ENCODE results near the gene DCLK1. TPM values are rescaled to one million over a fixed set of nuclear protein-coding genes. Genes with fewer than 3 reads are reported as not detected.

The DCLK1 gene
- total and polyA plus RNA-seq, 10 donors = 2.0 to 22.1 (median 11.7) TPM

DNA sequence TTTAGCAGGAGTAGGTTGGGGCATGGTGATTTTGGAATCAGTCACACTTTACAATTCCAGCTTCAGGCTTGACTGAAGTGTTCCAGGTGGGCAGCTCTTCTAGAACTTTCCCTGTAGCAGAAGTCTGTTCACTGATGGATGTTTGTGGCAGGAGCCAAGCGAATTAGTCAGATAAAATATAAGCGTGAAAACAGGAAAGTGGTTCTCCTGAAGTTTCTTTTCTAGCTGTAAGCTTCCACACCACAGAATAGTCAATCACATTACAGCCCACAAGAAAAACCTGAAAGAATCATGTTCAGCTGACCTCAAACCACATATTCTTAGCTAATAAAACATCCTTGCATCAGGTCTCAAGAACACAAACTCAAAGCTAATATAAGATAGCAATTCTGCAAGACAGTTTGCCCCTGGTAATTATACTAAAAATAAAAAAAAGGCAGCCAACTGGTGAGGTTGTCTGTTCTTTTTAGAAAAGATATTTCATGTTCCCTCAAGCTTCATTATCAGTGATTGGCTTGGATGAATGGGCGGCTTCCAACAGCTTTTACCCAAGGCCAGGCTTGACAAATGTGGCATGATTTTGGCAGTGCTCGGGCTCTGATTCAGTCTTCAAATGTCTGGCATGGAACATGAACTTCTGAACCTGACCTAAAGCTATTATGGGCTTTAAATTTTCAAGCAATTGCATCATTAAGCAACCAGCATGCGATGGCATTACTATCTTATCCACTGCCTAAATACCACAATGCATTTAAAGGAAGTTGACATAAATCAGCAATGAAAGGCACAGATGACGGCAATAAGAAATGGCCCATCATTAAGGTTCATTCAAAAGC lies 136.8 kb downstream of the DCLK1 start:
- Histone ChIP-seq H3K27ac (no peak overlapping the region), H3K27me3 (replicated peaks in 1 of 7) (no peaks in the 10 kb centered on the region), H3K4me1 (peaks cover 0 to 11% (median 0%) of the 10 kb centered on the region in 6 donors), H3K36me3 (no peaks in the 10 kb centered on the region), H3K4me3 (no peak overlapping the region), H3K9me3 (no peaks in the 10 kb centered on the region)
- WGBS, 5 donors = 42 to 66% (median 49%) methylated on average over 6 of the region's 6 CpGs
- intact Hi-C loops (cut with DNase I; ENCODE audit: low total_unique reads) = no loop called here
- TF ChIP-seq, protein P1, sequence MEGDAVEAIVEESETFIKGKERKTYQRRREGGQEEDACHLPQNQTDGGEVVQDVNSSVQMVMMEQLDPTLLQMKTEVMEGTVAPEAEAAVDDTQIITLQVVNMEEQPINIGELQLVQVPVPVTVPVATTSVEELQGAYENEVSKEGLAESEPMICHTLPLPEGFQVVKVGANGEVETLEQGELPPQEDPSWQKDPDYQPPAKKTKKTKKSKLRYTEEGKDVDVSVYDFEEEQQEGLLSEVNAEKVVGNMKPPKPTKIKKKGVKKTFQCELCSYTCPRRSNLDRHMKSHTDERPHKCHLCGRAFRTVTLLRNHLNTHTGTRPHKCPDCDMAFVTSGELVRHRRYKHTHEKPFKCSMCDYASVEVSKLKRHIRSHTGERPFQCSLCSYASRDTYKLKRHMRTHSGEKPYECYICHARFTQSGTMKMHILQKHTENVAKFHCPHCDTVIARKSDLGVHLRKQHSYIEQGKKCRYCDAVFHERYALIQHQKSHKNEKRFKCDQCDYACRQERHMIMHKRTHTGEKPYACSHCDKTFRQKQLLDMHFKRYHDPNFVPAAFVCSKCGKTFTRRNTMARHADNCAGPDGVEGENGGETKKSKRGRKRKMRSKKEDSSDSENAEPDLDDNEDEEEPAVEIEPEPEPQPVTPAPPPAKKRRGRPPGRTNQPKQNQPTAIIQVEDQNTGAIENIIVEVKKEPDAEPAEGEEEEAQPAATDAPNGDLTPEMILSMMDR (IDR thresholded peaks at IDR 0.05 in 8 of 11, conservative IDR thresholded peaks at IDR 0.05 in 3 of 11) = no peak
- TF ChIP-seq POLR2A (IDR thresholded peaks at IDR 0.05) = no peak
- TF ChIP-seq POLR2AphosphoS5 (IDR thresholded peaks at IDR 0.05) = no peak
- no peak for DNase-seq

DNA sequence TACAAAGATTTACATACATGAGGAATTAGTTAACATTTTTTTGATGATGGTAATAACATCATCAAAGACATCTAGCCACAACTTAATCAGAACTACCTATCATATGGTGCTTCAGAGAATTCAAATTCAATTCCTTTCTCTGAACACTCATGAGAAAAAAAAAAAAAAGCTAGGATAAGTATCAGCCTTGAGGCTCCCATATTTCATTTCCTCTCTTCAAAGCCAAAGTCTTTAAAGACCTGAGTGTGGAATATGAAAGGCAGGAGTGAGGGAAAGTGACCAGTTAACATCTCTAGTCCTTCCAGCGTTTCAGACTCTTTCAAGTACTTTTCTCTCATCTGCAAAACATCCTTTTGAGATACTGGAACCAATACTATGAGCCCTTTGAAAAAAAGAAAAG lies 137.5 kb downstream of the DCLK1 start:
- TF ChIP-seq POLR2AphosphoS5 (IDR thresholded peaks at IDR 0.05) (no peak), POLR2A (IDR thresholded peaks at IDR 0.05) (no peak)
- H3K4me1 ChIP-seq = peaks cover 0 to 11% (median 0%) of the 10 kb centered on the region in 6 donors
- H3K4me3 ChIP-seq = no peak overlapping the region
- H3K36me3 ChIP-seq = no peaks in the 10 kb centered on the region
- 25 to 66% (median 28%) methylated on average over 1 of the region's 1 CpG for WGBS, 5 donors
- no peaks in the 10 kb centered on the region for H3K9me3 ChIP-seq
- no peaks in the 10 kb centered on the region for H3K27me3 ChIP-seq (replicated peaks in 1 of 7)
- no peak for DNase-seq
- H3K27ac ChIP-seq = no peak overlapping the region
- intact Hi-C loops (cut with DNase I; ENCODE audit: low total_unique reads) = no loop called here

DNA sequence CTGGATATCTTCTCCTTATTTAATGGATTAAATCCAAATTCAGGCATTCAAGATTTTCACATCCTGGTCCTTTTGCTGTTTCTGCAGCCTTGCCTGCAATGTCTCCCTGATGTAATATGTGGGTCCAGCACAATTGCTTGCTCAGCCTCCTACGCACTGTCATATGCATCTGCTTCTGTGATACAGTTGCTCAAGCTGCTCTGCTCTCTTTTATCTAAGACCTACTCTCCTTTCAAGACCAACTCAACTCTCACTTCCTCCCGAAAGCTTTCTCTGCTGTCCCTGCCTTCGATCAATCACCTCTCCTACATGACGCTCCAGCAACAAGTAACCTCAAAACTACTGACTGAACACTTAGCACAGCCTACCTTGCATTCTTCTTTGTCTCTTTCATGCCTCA lies 138.2 kb downstream of the DCLK1 start:
- TF ChIP-seq POLR2A (IDR thresholded peaks at IDR 0.05) = no peak
- no peak for TF ChIP-seq POLR2AphosphoS5 (IDR thresholded peaks at IDR 0.05)
- TF ChIP-seq, protein P1 (IDR thresholded peaks at IDR 0.05 in 8 of 11, conservative IDR thresholded peaks at IDR 0.05 in 3 of 11) = no peak
- H3K36me3 ChIP-seq = no peaks in the 10 kb centered on the region
- intact Hi-C loops (cut with DNase I; ENCODE audit: low total_unique reads) = no loop called here
- peaks cover 0 to 11% (median 0%) of the 10 kb centered on the region in 6 donors for H3K4me1 ChIP-seq
- no peaks in the 10 kb centered on the region for H3K27me3 ChIP-seq (replicated peaks in 1 of 7)
- DNase-seq = no peak
- no peaks in the 10 kb centered on the region for H3K9me3 ChIP-seq
- H3K4me3 ChIP-seq = no peak overlapping the region
- WGBS, 5 donors = 83 to 90% (median 88%) methylated on average over 4 of the region's 4 CpGs
- no peak overlapping the region for H3K27ac ChIP-seq

DNA sequence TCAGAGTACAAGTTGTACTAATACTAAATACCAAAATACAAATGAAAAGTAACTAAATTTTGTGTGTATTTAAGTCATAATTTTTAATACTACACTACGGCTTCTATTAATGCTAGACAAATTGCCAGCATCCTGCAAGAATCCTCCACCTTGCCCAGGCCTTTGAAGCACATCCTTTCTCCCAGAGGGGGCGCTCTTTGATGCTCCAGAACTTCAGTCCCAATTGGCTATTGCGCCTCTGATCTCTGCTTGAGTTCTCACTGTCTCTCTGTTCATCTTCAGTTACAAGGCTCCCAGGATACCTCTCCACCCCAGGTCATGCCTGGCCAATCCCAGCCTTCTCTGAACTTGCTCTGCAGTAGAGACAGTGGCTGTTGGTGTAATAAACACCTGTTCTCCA lies 141.0 kb downstream of the DCLK1 start:
- intact Hi-C loops (cut with DNase I; ENCODE audit: low total_unique reads) = no loop called here
- WGBS, 5 donors = 81 to 95% (median 86%) methylated on average over 3 of the region's 3 CpGs
- TF ChIP-seq POLR2A (IDR thresholded peaks at IDR 0.05) = no peak
- no peak for TF ChIP-seq POLR2AphosphoS5 (IDR thresholded peaks at IDR 0.05)
- TF ChIP-seq, protein P1 (IDR thresholded peaks at IDR 0.05 in 8 of 11, conservative IDR thresholded peaks at IDR 0.05 in 3 of 11) = no peak
- Histone ChIP-seq H3K9me3 (no peaks in the 10 kb centered on the region), H3K27ac (no peak overlapping the region), H3K36me3 (no peaks in the 10 kb centered on the region), H3K27me3 (replicated peaks in 1 of 7) (no peaks in the 10 kb centered on the region), H3K4me3 (no peak overlapping the region), H3K4me1 (peaks cover 0 to 11% (median 0%) of the 10 kb centered on the region in 6 donors)
- no peak for DNase-seq

Measured in spleen (tissue), 11 donors.